ENCODE measurements around the gene KMT2B. TPM values are rescaled to one million over a fixed set of nuclear protein-coding genes. Genes with fewer than 3 reads are reported as not detected.
"Not testable (repeated sequence)": the region's sequence is repeated elsewhere in the genome, so short reads cannot be mapped to it uniquely, and the experiment has no call there.

KMT2B gene
- total RNA-seq, 1 donor from 2014 or later = 65.2 TPM

DNA sequence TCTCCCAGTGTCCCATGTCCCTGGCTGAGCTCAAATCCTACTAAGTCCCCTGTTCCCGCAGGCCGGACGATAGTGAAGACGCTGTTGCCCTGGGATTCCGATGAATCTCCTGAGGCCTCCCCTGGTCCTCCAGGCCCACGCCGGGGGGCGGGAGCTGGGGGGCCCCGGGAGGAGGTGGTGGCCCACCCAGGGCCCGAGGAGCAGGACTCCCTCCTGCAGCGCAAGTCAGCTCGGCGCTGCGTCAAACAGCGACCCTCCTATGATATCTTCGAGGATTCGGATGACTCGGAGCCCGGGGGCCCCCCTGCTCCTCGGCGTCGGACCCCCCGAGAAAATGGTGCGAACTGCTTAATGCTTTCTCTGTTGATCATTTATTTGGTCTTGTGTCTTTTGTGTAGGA, 5.9 kb downstream of the KMT2B start:
- Mint-ChIP-seq H3K4me1 (ENCODE audit: low read depth) (peaks cover 15% of the 10 kb centered on the region), H3K36me3 (ENCODE audit: low read depth) (peaks cover 65% of the 10 kb centered on the region), H3K4me3 (no peak overlapping the region), H3K9me3 (no peaks in the 10 kb centered on the region), H3K27ac (no peak overlapping the region), H3K27me3 (ENCODE audit: insufficient read depth) (no peaks in the 10 kb centered on the region)
- intact Hi-C loops (cut with micrococcal nuclease) = no loop called here
- no peak for DNase-seq (ENCODE audit: low spot score)

DNA sequence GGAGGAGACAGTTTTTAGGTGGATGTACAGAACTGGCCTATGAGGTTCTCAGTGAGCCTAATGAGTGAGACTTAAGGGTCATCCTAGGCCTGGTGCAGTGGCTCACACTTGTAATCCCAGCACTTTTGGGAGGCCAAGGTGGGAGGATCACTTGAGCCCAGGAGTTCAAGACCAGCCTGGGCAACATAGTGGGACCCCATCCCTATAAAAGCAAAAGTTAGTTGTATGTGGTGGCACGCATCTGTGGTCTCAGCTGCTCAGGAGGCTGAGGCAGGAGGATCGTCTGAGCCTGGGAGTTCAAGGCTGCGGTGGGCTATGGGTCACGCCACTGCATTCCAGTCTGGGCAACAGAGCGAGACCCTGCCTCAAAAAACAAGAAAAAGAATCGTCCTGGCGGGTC, 6.3 kb downstream of the KMT2B start:
- H3K9me3 Mint-ChIP-seq; H3K4me3 Mint-ChIP-seq; H3K27me3 Mint-ChIP-seq (ENCODE audit: insufficient read depth); H3K27ac Mint-ChIP-seq; DNase-seq (ENCODE audit: low spot score); intact Hi-C loops (cut with micrococcal nuclease): not testable (repeated sequence)
- Mint-ChIP-seq H3K36me3 (ENCODE audit: low read depth) (peaks cover 68% of the 10 kb centered on the region), H3K4me1 (ENCODE audit: low read depth) (peaks cover 10% of the 10 kb centered on the region)

DNA sequence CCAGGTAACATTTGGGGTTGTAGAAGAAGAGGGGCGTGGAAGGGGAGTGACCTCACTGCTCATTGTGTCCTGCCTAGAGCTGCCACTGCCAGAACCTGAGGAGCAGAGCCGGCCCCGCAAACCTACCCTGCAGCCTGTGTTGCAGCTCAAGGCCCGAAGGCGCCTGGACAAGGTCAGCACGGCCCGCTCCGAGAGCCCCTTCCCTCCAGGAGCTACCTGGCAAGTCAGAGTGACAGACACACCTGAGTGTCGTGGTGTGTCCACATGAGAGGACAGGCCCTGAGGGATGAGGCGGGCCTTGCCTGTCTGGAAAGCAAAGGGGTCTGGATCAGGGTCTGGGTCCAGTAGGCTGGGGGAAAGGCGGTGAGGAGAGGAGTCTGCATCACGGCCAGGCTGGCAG, 6.8 kb downstream of the KMT2B start:
- H3K4me1 Mint-ChIP-seq (ENCODE audit: low read depth) = peaks cover 6% of the 10 kb centered on the region
- no peaks in the 10 kb centered on the region for H3K27me3 Mint-ChIP-seq (ENCODE audit: insufficient read depth)
- intact Hi-C loops (cut with micrococcal nuclease) = no loop called here
- no peaks in the 10 kb centered on the region for H3K9me3 Mint-ChIP-seq
- no peak overlapping the region for H3K27ac Mint-ChIP-seq
- H3K36me3 Mint-ChIP-seq (ENCODE audit: low read depth) = peaks cover 69% of the 10 kb centered on the region
- no peak overlapping the region for H3K4me3 Mint-ChIP-seq
- DNase-seq (ENCODE audit: low spot score) = no peak

DNA sequence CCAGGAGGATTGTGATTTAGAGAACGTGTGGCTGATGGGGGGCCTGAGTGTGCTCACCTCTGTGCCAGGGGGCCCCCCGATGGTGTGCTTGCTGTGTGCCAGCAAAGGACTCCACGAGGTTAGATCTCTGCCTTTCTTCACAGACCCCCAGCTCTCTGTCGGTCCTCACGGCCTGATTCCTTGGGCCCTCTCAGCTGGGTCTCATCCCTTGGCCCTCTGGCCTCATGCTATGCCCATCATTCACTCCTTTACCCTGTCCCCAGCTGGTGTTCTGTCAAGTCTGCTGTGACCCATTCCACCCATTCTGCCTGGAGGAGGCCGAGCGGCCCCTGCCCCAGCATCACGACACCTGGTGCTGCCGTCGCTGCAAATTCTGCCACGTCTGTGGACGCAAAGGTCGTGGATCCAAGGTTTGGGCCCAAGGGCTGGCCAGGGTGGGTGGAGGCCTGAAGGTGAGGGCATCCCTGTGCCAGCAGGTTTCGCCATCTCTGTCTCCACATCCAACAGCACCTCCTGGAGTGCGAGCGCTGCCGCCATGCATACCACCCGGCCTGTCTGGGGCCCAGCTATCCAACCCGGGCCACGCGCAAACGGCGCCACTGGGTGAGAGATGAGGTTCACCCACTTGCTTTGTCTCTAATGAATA, 7.5 kb downstream of the KMT2B start:
- Mint-ChIP-seq H3K4me1 (ENCODE audit: low read depth) (peaks cover under 1% of the 10 kb centered on the region), H3K27ac (no peak overlapping the region), H3K4me3 (no peak overlapping the region), H3K9me3 (no peaks in the 10 kb centered on the region), H3K27me3 (ENCODE audit: insufficient read depth) (no peaks in the 10 kb centered on the region), H3K36me3 (ENCODE audit: low read depth) (peaks cover 70% of the 10 kb centered on the region)
- DNase-seq (ENCODE audit: low spot score) = no peak
- intact Hi-C loops (cut with micrococcal nuclease) = no loop called here

DNA sequence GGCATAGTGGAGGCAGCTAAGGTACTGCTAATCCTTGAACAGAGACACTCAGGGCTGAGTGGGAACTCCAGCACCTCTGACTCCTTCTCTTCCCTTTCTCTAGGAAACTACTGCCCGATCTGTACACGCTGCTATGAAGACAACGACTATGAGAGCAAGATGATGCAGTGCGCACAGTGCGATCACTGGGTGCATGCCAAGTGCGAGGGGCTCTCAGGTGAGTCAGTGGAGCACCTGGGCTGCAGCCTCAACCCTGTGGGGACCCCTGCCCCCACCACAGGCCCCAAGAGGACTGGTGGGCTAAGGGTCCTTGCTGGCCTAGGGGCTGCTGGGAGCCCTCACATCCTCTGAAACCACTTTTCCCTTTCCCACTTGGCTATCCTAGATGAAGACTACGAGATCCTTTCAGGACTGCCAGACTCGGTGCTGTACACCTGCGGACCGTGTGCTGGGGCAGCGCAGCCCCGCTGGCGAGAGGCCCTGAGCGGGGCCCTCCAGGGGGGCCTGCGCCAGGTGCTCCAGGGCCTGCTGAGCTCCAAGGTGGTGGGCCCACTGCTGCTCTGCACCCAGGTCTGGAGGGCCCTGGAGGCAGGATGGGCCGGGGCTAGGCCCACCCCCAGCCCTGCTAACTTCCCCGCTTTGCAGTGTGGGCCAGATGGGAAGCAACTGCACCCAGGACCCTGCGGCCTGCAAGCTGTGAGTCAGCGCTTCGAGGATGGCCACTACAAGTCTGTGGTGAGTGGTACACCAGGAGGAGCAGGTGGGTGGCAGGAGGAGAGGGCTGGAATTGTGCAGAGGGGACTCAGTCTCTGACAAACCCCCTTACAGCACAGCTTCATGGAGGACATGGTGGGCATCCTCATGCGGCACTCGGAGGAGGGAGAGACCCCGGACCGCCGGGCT, 9.5 kb downstream of the KMT2B start:
- no peak overlapping the region for H3K27ac Mint-ChIP-seq
- H3K4me3 Mint-ChIP-seq = no peak overlapping the region

DNA sequence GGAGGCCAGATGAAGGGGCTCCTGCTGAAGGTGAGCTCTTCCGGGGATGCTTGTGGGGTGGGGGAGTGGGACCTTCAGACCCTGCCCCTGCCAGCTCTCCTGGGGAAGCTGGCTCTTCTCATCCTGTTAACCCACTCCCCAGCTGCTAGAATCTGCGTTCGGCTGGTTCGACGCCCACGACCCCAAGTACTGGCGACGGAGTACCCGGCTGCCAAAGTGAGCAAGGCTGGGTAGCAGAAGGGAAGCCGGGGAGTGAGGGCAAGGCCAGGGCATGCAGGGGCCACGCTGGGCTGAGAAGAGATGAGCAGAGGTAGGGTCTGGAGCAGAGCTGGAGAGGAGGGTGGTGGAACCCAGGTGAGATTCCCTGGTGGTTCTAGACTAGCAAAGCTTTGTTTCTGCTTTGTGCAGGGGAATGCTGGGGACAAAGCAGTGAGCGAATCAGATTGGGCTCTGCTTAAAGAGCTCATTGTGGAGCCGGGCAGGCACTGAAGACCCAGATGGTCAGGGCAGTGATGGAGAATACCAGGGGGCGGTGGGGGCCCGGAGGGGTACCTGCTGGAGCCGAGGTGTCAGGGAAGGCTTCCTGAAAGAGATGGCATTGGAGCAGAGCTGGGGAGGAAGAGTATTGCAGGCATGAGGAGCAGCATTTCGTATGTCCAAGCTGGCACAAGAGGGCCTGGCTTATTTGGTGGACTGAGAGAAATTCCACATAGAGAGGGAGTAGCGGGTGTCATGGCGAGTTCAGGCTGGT, 10.3 kb downstream of the KMT2B start:
- H3K27ac Mint-ChIP-seq = no peak overlapping the region
- H3K9me3 Mint-ChIP-seq = no peaks in the 10 kb centered on the region
- intact Hi-C loops (cut with micrococcal nuclease) = no loop called here
- H3K4me1 Mint-ChIP-seq (ENCODE audit: low read depth) = no peaks in the 10 kb centered on the region
- DNase-seq (ENCODE audit: low spot score) = no peak
- no peaks in the 10 kb centered on the region for H3K27me3 Mint-ChIP-seq (ENCODE audit: insufficient read depth)
- no peak overlapping the region for H3K4me3 Mint-ChIP-seq
- peaks cover 63% of the 10 kb centered on the region for H3K36me3 Mint-ChIP-seq (ENCODE audit: low read depth)

More for the DNA sequence above, 9.5 kb downstream of the KMT2B start:
- no peaks in the 10 kb centered on the region for H3K4me1 Mint-ChIP-seq (ENCODE audit: low read depth)
- no peaks in the 10 kb centered on the region for H3K9me3 Mint-ChIP-seq
- H3K36me3 Mint-ChIP-seq (ENCODE audit: low read depth) = peaks cover 69% of the 10 kb centered on the region
- no peak for DNase-seq (ENCODE audit: low spot score)
- H3K27me3 Mint-ChIP-seq (ENCODE audit: insufficient read depth) = no peaks in the 10 kb centered on the region
- intact Hi-C loops (cut with micrococcal nuclease) = no loop called here

DNA sequence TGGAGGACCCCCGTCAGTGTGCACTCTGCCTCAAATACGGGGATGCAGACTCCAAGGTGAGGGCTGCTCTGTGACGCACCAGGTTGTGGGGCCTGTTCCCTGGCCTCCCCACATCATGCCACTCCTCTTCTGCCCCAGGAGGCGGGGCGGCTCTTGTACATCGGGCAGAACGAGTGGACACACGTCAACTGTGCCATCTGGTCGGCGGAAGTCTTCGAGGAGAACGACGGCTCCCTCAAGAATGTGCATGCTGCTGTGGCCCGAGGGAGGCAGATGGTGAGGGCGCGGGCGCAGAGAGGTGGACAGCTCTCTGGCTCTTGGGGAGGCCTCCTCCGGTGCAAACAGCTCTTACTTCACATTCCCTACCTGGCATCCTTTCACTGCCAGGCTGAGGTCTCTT, 11.2 kb downstream of the KMT2B start:
- Mint-ChIP-seq H3K9me3 (no peaks in the 10 kb centered on the region), H3K4me3 (no peak overlapping the region), H3K27ac (no peak overlapping the region), H3K36me3 (ENCODE audit: low read depth) (peaks cover 61% of the 10 kb centered on the region), H3K4me1 (ENCODE audit: low read depth) (no peaks in the 10 kb centered on the region), H3K27me3 (ENCODE audit: insufficient read depth) (no peaks in the 10 kb centered on the region)
- DNase-seq (ENCODE audit: low spot score) = no peak
- intact Hi-C loops (cut with micrococcal nuclease) = no loop called here

DNA sequence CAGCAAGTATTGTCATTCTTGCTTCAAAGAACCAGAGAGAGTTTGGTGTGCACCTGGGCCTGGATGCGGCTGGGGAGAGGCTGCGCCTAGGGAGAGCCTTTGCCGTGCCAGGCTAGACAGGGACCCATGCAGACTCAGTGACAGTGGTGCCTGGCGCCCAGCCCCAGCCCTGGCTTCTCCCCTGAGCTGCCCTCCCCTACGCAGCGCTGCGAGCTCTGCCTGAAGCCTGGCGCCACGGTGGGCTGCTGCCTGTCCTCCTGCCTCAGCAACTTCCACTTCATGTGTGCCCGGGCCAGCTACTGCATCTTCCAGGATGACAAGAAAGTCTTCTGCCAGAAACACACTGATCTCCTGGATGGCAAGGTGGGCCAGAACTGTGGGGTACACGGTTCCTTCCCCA, 12.0 kb downstream of the KMT2B start:
- DNase-seq (ENCODE audit: low spot score) = no peak
- Mint-ChIP-seq H3K36me3 (ENCODE audit: low read depth) (peaks cover 62% of the 10 kb centered on the region), H3K27ac (no peak overlapping the region), H3K4me3 (no peak overlapping the region), H3K27me3 (ENCODE audit: insufficient read depth) (no peaks in the 10 kb centered on the region), H3K4me1 (ENCODE audit: low read depth) (no peaks in the 10 kb centered on the region), H3K9me3 (no peaks in the 10 kb centered on the region)
- intact Hi-C loops (cut with micrococcal nuclease) = no loop called here

DNA sequence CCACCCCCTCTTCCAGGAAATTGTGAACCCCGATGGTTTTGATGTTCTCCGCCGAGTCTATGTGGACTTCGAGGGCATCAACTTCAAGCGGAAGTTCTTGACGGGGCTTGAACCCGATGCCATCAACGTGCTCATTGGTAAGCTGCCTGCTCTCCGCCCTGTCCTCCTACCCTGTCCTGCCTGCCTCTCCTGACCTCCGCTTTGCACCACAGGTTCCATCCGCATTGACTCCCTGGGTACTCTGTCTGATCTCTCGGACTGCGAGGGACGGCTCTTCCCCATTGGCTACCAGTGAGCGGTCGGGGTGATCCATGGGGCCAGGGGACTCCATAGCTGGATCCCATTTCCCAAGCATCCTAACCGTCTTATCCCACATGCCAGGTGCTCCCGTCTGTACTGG, 12.5 kb downstream of the KMT2B start:
- H3K27ac Mint-ChIP-seq = no peak overlapping the region
- H3K9me3 Mint-ChIP-seq = no peaks in the 10 kb centered on the region
- no peak overlapping the region for H3K4me3 Mint-ChIP-seq
- DNase-seq (ENCODE audit: low spot score) = no peak
- intact Hi-C loops (cut with micrococcal nuclease) = no loop called here
- no peaks in the 10 kb centered on the region for H3K27me3 Mint-ChIP-seq (ENCODE audit: insufficient read depth)
- H3K4me1 Mint-ChIP-seq (ENCODE audit: low read depth) = no peaks in the 10 kb centered on the region
- peaks cover 60% of the 10 kb centered on the region for H3K36me3 Mint-ChIP-seq (ENCODE audit: low read depth)

DNA sequence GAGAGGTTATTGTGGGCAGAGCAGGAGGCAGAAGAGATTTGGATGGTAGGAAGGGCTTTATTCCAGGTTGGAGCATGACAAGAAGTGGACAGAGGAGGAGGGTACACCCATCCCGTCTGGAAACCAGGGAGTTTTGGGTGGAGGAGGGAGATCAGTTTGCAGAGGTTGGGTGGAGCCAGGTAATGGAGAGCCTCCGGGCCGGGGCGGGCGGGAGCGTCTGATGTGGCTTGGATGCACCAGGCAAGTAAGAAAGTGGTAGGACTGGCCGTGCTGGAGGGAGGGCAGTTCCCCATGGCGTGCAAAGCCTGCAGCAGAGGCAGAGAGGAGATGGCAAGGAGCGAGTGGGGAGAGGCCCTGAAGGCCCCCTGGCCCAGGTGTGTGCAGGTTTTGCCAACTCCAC, 13.6 kb downstream of the KMT2B start:
- intact Hi-C loops (cut with micrococcal nuclease) = no loop called here
- H3K9me3 Mint-ChIP-seq = no peaks in the 10 kb centered on the region
- H3K27me3 Mint-ChIP-seq (ENCODE audit: insufficient read depth) = no peaks in the 10 kb centered on the region
- no peaks in the 10 kb centered on the region for H3K4me1 Mint-ChIP-seq (ENCODE audit: low read depth)
- H3K36me3 Mint-ChIP-seq (ENCODE audit: low read depth) = peaks cover 58% of the 10 kb centered on the region
- H3K4me3 Mint-ChIP-seq = no peak overlapping the region
- no peak for DNase-seq (ENCODE audit: low spot score)
- no peak overlapping the region for H3K27ac Mint-ChIP-seq

DNA sequence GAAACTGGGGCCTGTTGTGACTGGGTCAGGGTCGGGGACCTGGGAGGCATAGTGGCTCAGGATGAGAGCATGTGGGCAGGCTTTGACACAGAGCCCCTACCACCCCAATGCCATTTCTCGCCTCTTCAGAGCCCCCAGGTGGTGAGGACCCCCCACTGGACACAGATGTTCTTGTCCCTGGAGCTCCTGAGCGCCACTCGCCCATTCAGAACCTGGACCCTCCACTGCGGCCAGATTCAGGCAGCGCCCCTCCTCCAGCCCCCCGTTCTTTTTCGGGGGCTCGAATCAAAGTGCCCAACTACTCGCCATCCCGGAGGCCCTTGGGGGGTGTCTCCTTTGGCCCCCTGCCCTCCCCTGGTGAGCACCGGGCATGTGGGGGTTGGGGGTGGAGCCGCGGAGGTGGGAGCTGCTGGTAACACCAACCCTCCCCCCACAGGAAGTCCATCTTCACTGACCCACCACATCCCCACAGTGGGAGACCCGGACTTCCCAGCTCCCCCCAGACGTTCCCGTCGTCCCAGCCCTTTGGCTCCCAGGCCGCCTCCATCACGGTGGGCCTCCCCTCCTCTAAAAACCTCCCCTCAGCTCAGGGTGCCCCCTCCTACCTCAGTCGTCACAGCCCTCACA, 14.1 kb downstream of the KMT2B start:
- H3K9me3 Mint-ChIP-seq = no peaks in the 10 kb centered on the region
- peaks cover 59% of the 10 kb centered on the region for H3K36me3 Mint-ChIP-seq (ENCODE audit: low read depth)
- intact Hi-C loops (cut with micrococcal nuclease) = no loop called here
- H3K27ac Mint-ChIP-seq = no peak overlapping the region
- no peak overlapping the region for H3K4me3 Mint-ChIP-seq
- no peaks in the 10 kb centered on the region for H3K27me3 Mint-ChIP-seq (ENCODE audit: insufficient read depth)
- DNase-seq (ENCODE audit: low spot score) = no peak
- no peaks in the 10 kb centered on the region for H3K4me1 Mint-ChIP-seq (ENCODE audit: low read depth)

DNA sequence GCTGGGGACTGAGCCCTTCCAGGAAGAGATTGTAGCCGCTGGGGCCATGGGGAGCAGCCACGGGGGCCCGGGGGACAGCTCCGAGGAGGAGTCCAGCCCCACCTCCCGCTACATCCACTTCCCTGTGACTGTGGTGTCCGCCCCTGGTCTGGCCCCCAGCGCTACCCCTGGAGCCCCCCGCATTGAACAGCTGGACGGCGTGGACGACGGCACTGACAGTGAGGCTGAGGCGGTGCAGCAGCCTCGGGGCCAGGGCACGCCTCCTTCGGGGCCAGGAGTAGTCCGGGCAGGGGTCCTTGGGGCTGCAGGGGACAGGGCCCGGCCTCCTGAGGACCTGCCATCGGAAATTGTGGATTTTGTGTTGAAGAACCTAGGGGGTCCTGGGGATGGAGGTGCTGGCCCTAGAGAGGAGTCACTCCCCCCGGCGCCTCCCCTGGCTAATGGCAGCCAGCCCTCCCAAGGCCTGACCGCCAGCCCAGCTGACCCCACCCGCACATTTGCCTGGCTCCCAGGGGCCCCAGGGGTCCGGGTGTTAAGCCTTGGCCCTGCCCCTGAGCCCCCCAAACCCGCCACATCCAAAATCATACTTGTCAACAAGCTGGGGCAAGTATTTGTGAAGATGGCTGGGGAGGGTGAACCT, 14.9 kb downstream of the KMT2B start:
- intact Hi-C loops (cut with micrococcal nuclease) = no loop called here
- H3K27me3 Mint-ChIP-seq (ENCODE audit: insufficient read depth) = no peaks in the 10 kb centered on the region
- DNase-seq (ENCODE audit: low spot score) = no peak
- no peaks in the 10 kb centered on the region for H3K4me1 Mint-ChIP-seq (ENCODE audit: low read depth)
- H3K36me3 Mint-ChIP-seq (ENCODE audit: low read depth) = peaks cover 60% of the 10 kb centered on the region
- no peak overlapping the region for H3K27ac Mint-ChIP-seq
- H3K4me3 Mint-ChIP-seq = no peak overlapping the region
- H3K9me3 Mint-ChIP-seq = no peaks in the 10 kb centered on the region

Data from activated T-helper 1 cell treated with anti-CD3 and anti-CD28 coated beads, Interleukin-12 subunit alpha, Interleukin-12 subunit beta, Interleukin-2, Interleukin-4 antibody, amounts not matched to agents 30 ng/mL and 10 ng/mL and 1 ng/mL, durations not matched to agents 14 hours and 24 hours and 36 hours (primary cell).